ENCODE data around the gene FOXP3.

DNA sequence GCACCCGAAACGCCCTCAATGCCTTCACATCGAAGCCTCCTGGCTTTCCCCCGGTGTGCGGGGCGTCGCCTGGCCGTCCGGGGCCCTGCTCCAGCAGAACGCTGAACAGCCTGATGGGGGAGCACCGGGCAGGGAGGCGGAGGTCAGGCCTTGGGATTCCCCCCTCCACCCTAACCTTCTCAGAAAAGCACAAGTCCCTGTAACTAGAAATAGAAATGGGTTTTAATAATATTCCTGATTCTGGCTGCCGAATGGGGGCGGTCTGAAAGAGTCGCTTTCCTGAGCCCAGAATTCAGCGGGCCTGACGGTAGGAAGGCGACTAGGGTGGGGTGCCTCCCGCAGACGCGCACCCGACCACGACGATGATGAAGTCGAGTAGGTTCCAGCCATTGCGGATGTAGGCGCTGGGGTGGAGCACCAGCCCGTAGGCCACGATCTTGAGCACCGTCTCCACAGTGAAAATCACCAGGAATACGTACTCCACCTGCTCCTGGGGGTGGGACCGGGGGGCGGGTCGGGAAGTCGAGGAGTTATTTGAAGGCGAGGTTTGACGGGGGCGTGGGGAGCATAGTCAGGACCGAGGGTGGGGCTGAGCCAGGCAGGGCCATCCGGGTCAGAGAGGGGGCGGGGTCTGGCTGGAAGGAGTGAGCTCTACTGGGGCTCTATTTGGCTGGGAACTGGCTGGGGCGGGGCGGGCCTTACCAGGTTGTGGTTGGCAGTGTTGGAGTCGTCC lies 33.8 kb downstream of the FOXP3 start:
- TF ChIP-seq, protein P1, sequence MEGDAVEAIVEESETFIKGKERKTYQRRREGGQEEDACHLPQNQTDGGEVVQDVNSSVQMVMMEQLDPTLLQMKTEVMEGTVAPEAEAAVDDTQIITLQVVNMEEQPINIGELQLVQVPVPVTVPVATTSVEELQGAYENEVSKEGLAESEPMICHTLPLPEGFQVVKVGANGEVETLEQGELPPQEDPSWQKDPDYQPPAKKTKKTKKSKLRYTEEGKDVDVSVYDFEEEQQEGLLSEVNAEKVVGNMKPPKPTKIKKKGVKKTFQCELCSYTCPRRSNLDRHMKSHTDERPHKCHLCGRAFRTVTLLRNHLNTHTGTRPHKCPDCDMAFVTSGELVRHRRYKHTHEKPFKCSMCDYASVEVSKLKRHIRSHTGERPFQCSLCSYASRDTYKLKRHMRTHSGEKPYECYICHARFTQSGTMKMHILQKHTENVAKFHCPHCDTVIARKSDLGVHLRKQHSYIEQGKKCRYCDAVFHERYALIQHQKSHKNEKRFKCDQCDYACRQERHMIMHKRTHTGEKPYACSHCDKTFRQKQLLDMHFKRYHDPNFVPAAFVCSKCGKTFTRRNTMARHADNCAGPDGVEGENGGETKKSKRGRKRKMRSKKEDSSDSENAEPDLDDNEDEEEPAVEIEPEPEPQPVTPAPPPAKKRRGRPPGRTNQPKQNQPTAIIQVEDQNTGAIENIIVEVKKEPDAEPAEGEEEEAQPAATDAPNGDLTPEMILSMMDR (IDR thresholded peaks at IDR 0.05), result no peak
- TF ChIP-seq POLR2AphosphoS5 (IDR thresholded peaks at IDR 0.05; ENCODE audit: low read depth, low read length) (no peak), SIN3A (IDR thresholded peaks at IDR 0.05; ENCODE audit: borderline replicate concordance, insufficient read depth, low read depth, low read length) (no peak), TCF7L2 (IDR thresholded peaks at IDR 0.05; ENCODE audit: low read depth, low read length) (no peak)
